HepG2 (cell line): ENCODE measurements around the gene TSC22D2. TPM values are rescaled to one million over a fixed set of nuclear protein-coding genes. Genes with fewer than 3 reads are reported as not detected.

Experiments
- AHR ChIP-seq: IDR thresholded peaks from 2 replicates; pipeline ENCODE4 v1.6.1; 2018; ENCODE audit warnings: missing genetic modification reagents, missing compliant biosample characterization
- DNMT3B ChIP-seq: conservative IDR thresholded peaks from 2 replicates; pipeline ENCODE4 v1.6.1; 2016; ENCODE audit warnings: missing biosample characterization, control low read depth
- FOSL2 ChIP-seq: sonication (generic); formaldehyde crosslinking; IDR thresholded peaks from 2 replicates; pipeline ENCODE4 v1.4.0; 2020; ENCODE audit warnings: missing genetic modification reagents
- MXD1 ChIP-seq: sonication (generic); formaldehyde crosslinking; IDR thresholded peaks from 2 replicates; pipeline ENCODE4 v1.4.0; 2020; ENCODE audit warnings: mild to moderate bottlenecking, missing genetic modification reagents
- PITX1 ChIP-seq: sonication (generic); formaldehyde crosslinking; IDR thresholded peaks from 2 replicates; pipeline ENCODE4 v1.5.1; 2020; ENCODE audit warnings: mild to moderate bottlenecking, missing genetic modification reagents
- POGK ChIP-seq: sonication (generic); formaldehyde crosslinking; conservative IDR thresholded peaks from 2 replicates; pipeline ENCODE4 v1.8.0; 2022; ENCODE audit warnings: mild to moderate bottlenecking, moderate library complexity, missing genetic modification reagents
- REL ChIP-seq: sonication (generic); formaldehyde crosslinking; conservative IDR thresholded peaks from 2 replicates; pipeline ENCODE4 v1.8.0; 2022; ENCODE audit warnings: mild to moderate bottlenecking, missing genetic modification reagents, moderate library complexity
- SAFB2 ChIP-seq: sonication (generic); formaldehyde crosslinking; IDR thresholded peaks from 2 replicates; pipeline ENCODE4 v1.5.1; 2020; ENCODE audit warnings: missing genetic modification reagents, low read depth, mild to moderate bottlenecking, borderline replicate concordance
- SALL1 ChIP-seq: sonication (generic); formaldehyde crosslinking; IDR thresholded peaks from 2 replicates; pipeline ENCODE4 v1.8.0; 2022; ENCODE audit warnings: mild to moderate bottlenecking, missing genetic modification reagents
- SIN3A ChIP-seq: IDR thresholded peaks from 2 replicates; pipeline ENCODE4 v1.6.1; 2011; ENCODE audit warnings: low read depth, mild to moderate bottlenecking, control low read depth, low read length, borderline replicate concordance
- SMAD1 ChIP-seq: sonication (generic); formaldehyde crosslinking; IDR thresholded peaks from 2 replicates; pipeline ENCODE4 v1.4.0; 2020; ENCODE audit warnings: missing genetic modification reagents, low read depth, mild to moderate bottlenecking, borderline replicate concordance
- SNAI1 ChIP-seq: sonication (generic); formaldehyde crosslinking; IDR thresholded peaks from 2 replicates; pipeline ENCODE4 v1.5.0; 2020; ENCODE audit warnings: mild to moderate bottlenecking, missing genetic modification reagents, borderline replicate concordance
- STAG1 ChIP-seq: sonication (generic); formaldehyde crosslinking; IDR thresholded peaks from 2 replicates; pipeline ENCODE4 v1.4.0; 2020; ENCODE audit warnings: missing genetic modification reagents
- THAP11 ChIP-seq: IDR thresholded peaks from 2 replicates; pipeline ENCODE4 v1.6.1; 2016; ENCODE audit warnings: missing biosample characterization, missing genetic modification reagents
- ZBTB2 ChIP-seq: sonication (generic); formaldehyde crosslinking; IDR thresholded peaks from 2 replicates; pipeline ENCODE4 v1.8.0; 2022; ENCODE audit warnings: low read depth, missing genetic modification reagents
- ZBTB7A ChIP-seq: sonication (generic); formaldehyde crosslinking; IDR thresholded peaks from 2 replicates; pipeline ENCODE4 v1.8.0; 2022; ENCODE audit warnings: mild to moderate bottlenecking, missing genetic modification reagents
- ZNF12 ChIP-seq: sonication (generic); formaldehyde crosslinking; IDR thresholded peaks from 2 replicates; pipeline ENCODE4 v1.5.0; 2020; ENCODE audit warnings: missing genetic modification reagents
- ZNF317 ChIP-seq: sonication (generic); formaldehyde crosslinking; IDR thresholded peaks from 2 replicates; pipeline ENCODE4 v1.5.0; 2020; ENCODE audit warnings: mild to moderate bottlenecking, missing genetic modification reagents
- ZNF841 ChIP-seq: sonication (generic); formaldehyde crosslinking; IDR thresholded peaks from 2 replicates; pipeline ENCODE4 v1.8.1; 2023; ENCODE audit warnings: missing genetic modification reagents, borderline replicate concordance
- ZSCAN12 ChIP-seq: sonication (generic); formaldehyde crosslinking; IDR thresholded peaks from 2 replicates; pipeline ENCODE4 v1.9.0; 2021; ENCODE audit warnings: mild to moderate bottlenecking, missing genetic modification reagents
- ZSCAN22 ChIP-seq: sonication (generic); formaldehyde crosslinking; IDR thresholded peaks from 2 replicates; pipeline ENCODE4 v1.4.0; 2020; ENCODE audit warnings: mild to moderate bottlenecking, missing genetic modification reagents
- ZSCAN29 ChIP-seq: sonication (generic); formaldehyde crosslinking; conservative IDR thresholded peaks from 2 replicates; pipeline ENCODE4 v1.4.0; 2020; ENCODE audit warnings: mild to moderate bottlenecking, missing genetic modification reagents
- ZXDC ChIP-seq: sonication (generic); formaldehyde crosslinking; IDR thresholded peaks from 2 replicates; pipeline ENCODE4 v1.5.0; 2020; ENCODE audit warnings: mild to moderate bottlenecking, missing genetic modification reagents
- polyA plus RNA-seq, 8 experiments: library from polyadenylated mRNA; depleted of rRNA in 3 of 8; stranded (reverse) in 7 of 8; unstranded in 1 of 8; fragments of >200 nt; fragmentation: Illumina TruSeq in 4 of 8; extraction: Trizol in 4 of 8; gene quantifications; 2 replicates each; pipeline versions ENCODE4 v1.2.1 to v1.2.3, GENCODE V29; 2011 to 2016; ENCODE audit warnings: low read depth in 4 of 8, missing spikeins in 1 of 8, mixed read lengths in 1 of 8; ENCODE audit not compliant: insufficient read depth in 1 of 8
- total RNA-seq, 5 experiments: library from RNA; depleted of rRNA; stranded (reverse); fragments of >200 nt; fragmentation: Illumina TruSeq; extraction: Trizol; gene quantifications; 2 replicates each; pipeline ENCODE4 v1.2.3, GENCODE V29; 2016; ENCODE audit warnings: low read depth in 1 of 5

TSC22D2 gene
- total and polyA plus RNA-seq, 2 of the 13 experiments (the other 11 are each of a cell fraction or from before 2014, with no cell fraction given), result 4.6 to 8.2 TPM

GRCh38 chr3:150409512-150410310 lies 1.6 kb downstream of the TSC22D2 start (continued):
- no peak; the same call in 1 of the 2 replicates for TF ChIP-seq MXD1 (CRISPR knock-in tag)
- TF ChIP-seq ZSCAN29 (CRISPR knock-in tag), result peak; percentile 70
- TF ChIP-seq ZNF841 (CRISPR knock-in tag), result peak; percentile 22; the same call in 1 of the 2 replicates
- TF ChIP-seq STAG1 (CRISPR knock-in tag), result peak; percentile 49
- TF ChIP-seq ZSCAN12 (CRISPR knock-in tag), result 0 out of 2 replicates have a peak, but pooled peaks have one; percentile 37
- 0 out of 2 replicates have a peak, but pooled peaks have one; percentile 8 for TF ChIP-seq SNAI1
- peak; percentile 63; the same call in 1 of the 2 replicates for TF ChIP-seq ZBTB2 (CRISPR knock-in tag)
- peak; percentile 29; the same call in 1 of the 2 replicates for TF ChIP-seq THAP11 (CRISPR knock-in tag)
- TF ChIP-seq DNMT3B, result 0 out of 2 replicates have a peak, but pooled peaks have one; percentile 29
- TF ChIP-seq ZXDC (CRISPR knock-in tag), result no peak
- 0 out of 2 replicates have a peak, but pooled peaks have one; percentile 15 for TF ChIP-seq SMAD1
- peak; percentile 35; the same call in 1 of the 2 replicates for TF ChIP-seq SALL1 (CRISPR knock-in tag)
- TF ChIP-seq FOSL2 (CRISPR knock-in tag), result peak; percentile 24; the same call in 1 of the 2 replicates
- TF ChIP-seq PITX1 (CRISPR knock-in tag), result 0 out of 2 replicates have a peak, but pooled peaks have one; percentile 3
- peak; percentile 56; the same call in 1 of the 2 replicates for TF ChIP-seq POGK (CRISPR knock-in tag)
- TF ChIP-seq ZNF317 (CRISPR knock-in tag), result 0 out of 2 replicates have a peak, but pooled peaks have one; percentile 60
- TF ChIP-seq ZBTB7A (CRISPR knock-in tag), result 0 out of 2 replicates have a peak, but pooled peaks have one; percentile 41
- peak; percentile 39; the same call in 1 of the 2 replicates for TF ChIP-seq SAFB2 (CRISPR knock-in tag)
- TF ChIP-seq ZNF12 (CRISPR knock-in tag), result 0 out of 2 replicates have a peak, but pooled peaks have one; percentile 9
- TF ChIP-seq REL (CRISPR knock-in tag), result peak; percentile 62; the same call in 1 of the 2 replicates
- TF ChIP-seq AHR (CRISPR knock-in tag), result 0 out of 2 replicates have a peak, but pooled peaks have one; percentile 18
- peak; percentile 72; the same call in 1 of the 2 replicates for TF ChIP-seq SIN3A
- TF ChIP-seq ZSCAN22 (CRISPR knock-in tag), result no peak
